ENCODE results near the gene CYRIA. TPM values are rescaled to one million over a fixed set of nuclear protein-coding genes. Genes with fewer than 3 reads are reported as not detected.

CYRIA gene
- total RNA-seq, 1 donor from 2014 or later = 1.0 TPM

DNA sequence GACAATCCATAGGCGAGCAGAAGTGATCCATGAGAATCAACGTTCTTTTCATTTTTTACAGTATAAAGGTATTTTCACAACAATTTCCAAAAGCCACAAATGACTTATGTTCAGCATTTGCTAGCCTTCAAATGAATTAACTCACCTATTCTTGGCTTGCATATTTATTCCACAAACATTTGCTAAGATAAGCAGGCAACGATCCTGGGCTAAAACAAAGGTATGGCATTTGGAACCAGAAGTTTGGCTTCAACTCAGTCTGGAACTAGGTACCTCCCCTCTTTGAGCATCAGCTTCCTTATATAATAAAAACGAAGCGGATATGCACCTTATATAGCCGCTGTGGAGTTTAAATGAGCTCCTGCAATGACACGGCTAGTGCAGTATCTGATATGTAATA is 20.5 kb downstream of the CYRIA start:
- Mint-ChIP-seq H3K36me3 (no peaks in the 10 kb centered on the region), H3K4me1 (peaks cover 25% of the 10 kb centered on the region), H3K27ac (no peak overlapping the region)

DNA sequence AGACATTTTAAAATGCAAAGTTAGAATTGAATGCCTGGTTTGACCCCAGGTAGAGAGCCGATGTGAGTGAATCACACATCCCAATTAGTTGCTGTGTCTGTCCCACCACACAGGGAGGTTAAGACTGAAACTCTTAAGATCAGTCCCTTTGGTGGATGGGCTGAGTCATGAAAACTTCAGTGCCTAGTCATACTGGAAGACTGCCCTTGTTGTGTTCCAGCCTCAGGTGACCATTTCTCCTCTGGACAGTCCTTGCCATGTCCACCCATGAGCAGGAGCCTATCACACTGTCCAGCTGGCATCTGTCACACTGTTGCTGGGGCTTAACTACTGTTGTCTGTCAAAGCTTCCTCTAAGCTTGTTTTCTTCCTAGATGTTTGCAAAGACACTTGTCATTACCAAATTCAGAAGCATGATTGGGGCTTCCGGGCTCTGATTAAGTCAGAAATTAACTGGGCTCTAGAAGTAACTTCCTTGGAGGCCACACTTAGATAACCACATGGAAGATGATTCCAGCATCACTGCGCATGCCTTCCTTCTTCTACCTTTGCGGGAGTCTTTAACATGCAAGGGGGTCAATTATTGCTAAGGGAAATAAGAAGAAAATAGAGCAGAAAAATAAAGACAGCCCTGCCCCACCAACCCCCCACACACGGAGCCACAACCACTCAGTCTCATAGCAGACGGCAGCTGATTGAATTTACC is 21.3 kb downstream of the CYRIA start:
- H3K4me2 ChIP-seq = no peak overlapping the region
- no peak overlapping the region for H3K27ac ChIP-seq
- Mint-ChIP-seq H3K4me1 (peaks cover 31% of the 10 kb centered on the region), H3K4me3 (no peak overlapping the region), H3K36me3 (no peaks in the 10 kb centered on the region), H3K27me3 (ENCODE audit: insufficient read depth, low read depth) (peaks cover 5% of the 10 kb centered on the region), H3K9me3 (no peaks in the 10 kb centered on the region), H3K27ac (no peak overlapping the region)
- no peak for DNase-seq (ENCODE audit: low spot score)
- peaks cover 13% of the 10 kb centered on the region for H3K4me1 ChIP-seq
- no peak overlapping the region for H3K9ac ChIP-seq
- no peaks in the 10 kb centered on the region for H3K27me3 ChIP-seq
- no peaks in the 10 kb centered on the region for H3K36me3 ChIP-seq
- H3K4me3 ChIP-seq = no peak overlapping the region
- H3K79me2 ChIP-seq (ENCODE audit: low read depth) = no peaks in the 10 kb centered on the region
- H4K20me1 ChIP-seq (ENCODE audit: low read depth) = no peaks in the 10 kb centered on the region
- TF ChIP-seq EZH2 (IDR thresholded peaks at IDR 0.05) (no peak), EZH2phosphoT487 (IDR thresholded peaks at IDR 0.05) (no peak)
- TF ChIP-seq, protein P1, sequence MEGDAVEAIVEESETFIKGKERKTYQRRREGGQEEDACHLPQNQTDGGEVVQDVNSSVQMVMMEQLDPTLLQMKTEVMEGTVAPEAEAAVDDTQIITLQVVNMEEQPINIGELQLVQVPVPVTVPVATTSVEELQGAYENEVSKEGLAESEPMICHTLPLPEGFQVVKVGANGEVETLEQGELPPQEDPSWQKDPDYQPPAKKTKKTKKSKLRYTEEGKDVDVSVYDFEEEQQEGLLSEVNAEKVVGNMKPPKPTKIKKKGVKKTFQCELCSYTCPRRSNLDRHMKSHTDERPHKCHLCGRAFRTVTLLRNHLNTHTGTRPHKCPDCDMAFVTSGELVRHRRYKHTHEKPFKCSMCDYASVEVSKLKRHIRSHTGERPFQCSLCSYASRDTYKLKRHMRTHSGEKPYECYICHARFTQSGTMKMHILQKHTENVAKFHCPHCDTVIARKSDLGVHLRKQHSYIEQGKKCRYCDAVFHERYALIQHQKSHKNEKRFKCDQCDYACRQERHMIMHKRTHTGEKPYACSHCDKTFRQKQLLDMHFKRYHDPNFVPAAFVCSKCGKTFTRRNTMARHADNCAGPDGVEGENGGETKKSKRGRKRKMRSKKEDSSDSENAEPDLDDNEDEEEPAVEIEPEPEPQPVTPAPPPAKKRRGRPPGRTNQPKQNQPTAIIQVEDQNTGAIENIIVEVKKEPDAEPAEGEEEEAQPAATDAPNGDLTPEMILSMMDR (IDR thresholded peaks at IDR 0.05) = no peak
- no peaks in the 10 kb centered on the region for H3F3A ChIP-seq (ENCODE audit: low read depth)
- H2AFZ ChIP-seq (replicated peaks) = no peak overlapping the region
- H3K9me3 ChIP-seq (ENCODE audit: low read depth) = no peaks in the 10 kb centered on the region

More for the DNA sequence above, 20.5 kb downstream of the CYRIA start:
- no peak overlapping the region for H3K4me3 ChIP-seq
- no peak overlapping the region for H3K4me2 ChIP-seq
- DNase-seq (ENCODE audit: low spot score) = no peak
- H2AFZ ChIP-seq (replicated peaks) = no peak overlapping the region
- H4K20me1 ChIP-seq (ENCODE audit: low read depth) = no peaks in the 10 kb centered on the region
- no peaks in the 10 kb centered on the region for H3K9me3 ChIP-seq (ENCODE audit: low read depth)
- Mint-ChIP-seq H3K27me3 (ENCODE audit: insufficient read depth, low read depth) (peaks cover 5% of the 10 kb centered on the region), H3K4me3 (no peak overlapping the region), H3K9me3 (no peaks in the 10 kb centered on the region)
- no peak overlapping the region for H3K9ac ChIP-seq
- H3K79me2 ChIP-seq (ENCODE audit: low read depth) = no peaks in the 10 kb centered on the region
- H3K27ac ChIP-seq = no peak overlapping the region
- H3K36me3 ChIP-seq = no peaks in the 10 kb centered on the region
- no peaks in the 10 kb centered on the region for H3F3A ChIP-seq (ENCODE audit: low read depth)
- no peaks in the 10 kb centered on the region for H3K27me3 ChIP-seq
- TF ChIP-seq, protein P1 (IDR thresholded peaks at IDR 0.05) = no peak
- no peak for TF ChIP-seq EZH2 (IDR thresholded peaks at IDR 0.05)
- TF ChIP-seq EZH2phosphoT487 (IDR thresholded peaks at IDR 0.05) = no peak
- H3K4me1 ChIP-seq = peaks cover 6% of the 10 kb centered on the region

DNA sequence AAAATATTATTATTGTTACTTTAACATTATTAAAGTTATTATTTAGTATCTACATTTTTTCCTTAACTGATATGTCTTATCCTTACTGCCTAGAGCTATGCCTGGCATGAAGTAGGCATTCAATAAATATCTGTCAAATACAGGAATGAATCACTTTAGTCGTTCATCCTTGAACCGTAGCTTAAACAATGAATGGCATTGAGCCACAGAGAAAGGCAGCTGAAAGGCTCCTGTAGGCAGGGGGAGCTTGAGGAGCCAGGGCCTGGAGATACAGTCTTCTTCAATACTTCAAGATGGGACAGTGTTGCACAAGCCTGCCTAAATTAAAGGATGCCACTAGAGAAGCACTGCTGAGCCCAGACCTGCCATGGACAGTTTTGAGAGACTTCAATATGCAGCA is 22.5 kb downstream of the CYRIA start:
- TF ChIP-seq EZH2 (IDR thresholded peaks at IDR 0.05) (no peak), EZH2phosphoT487 (IDR thresholded peaks at IDR 0.05) (no peak)
- TF ChIP-seq, protein P1 (IDR thresholded peaks at IDR 0.05) = no peak
- no peaks in the 10 kb centered on the region for H3K9me3 ChIP-seq (ENCODE audit: low read depth)
- no peak overlapping the region for H3K27ac Mint-ChIP-seq
- no peak overlapping the region for H3K9ac ChIP-seq
- no peak overlapping the region for H3K27ac ChIP-seq
- no peak overlapping the region for H2AFZ ChIP-seq (replicated peaks)
- H3K4me1 ChIP-seq = peaks cover 21% of the 10 kb centered on the region
- no peak overlapping the region for H3K4me2 ChIP-seq
- no peaks in the 10 kb centered on the region for H3K36me3 ChIP-seq
- H3K27me3 ChIP-seq = no peaks in the 10 kb centered on the region
- H3K4me3 Mint-ChIP-seq = no peak overlapping the region
- H3K4me3 ChIP-seq = no peak overlapping the region
- H3K79me2 ChIP-seq (ENCODE audit: low read depth) = no peaks in the 10 kb centered on the region
- no peaks in the 10 kb centered on the region for H3K36me3 Mint-ChIP-seq
- peaks cover 42% of the 10 kb centered on the region for H3K4me1 Mint-ChIP-seq
- peaks cover 5% of the 10 kb centered on the region for H3K27me3 Mint-ChIP-seq (ENCODE audit: insufficient read depth, low read depth)
- DNase-seq (ENCODE audit: low spot score) = no peak
- no peaks in the 10 kb centered on the region for H3K9me3 Mint-ChIP-seq
- no peaks in the 10 kb centered on the region for H3F3A ChIP-seq (ENCODE audit: low read depth)
- no peaks in the 10 kb centered on the region for H4K20me1 ChIP-seq (ENCODE audit: low read depth)

All from neural progenitor cell (in vitro differentiated cells).